ENCODE results near the gene CENPX. TPM values are rescaled to one million over a fixed set of nuclear protein-coding genes. Genes with fewer than 3 reads are reported as not detected.

The CENPX gene
- total RNA-seq, 8 experiments from 2014 or later, result 40.6 to 116 (median 53.3) TPM

GRCh38 chr17:82008941-82009405, 13.7 kb downstream of the CENPX start:
- WGBS, 10 experiments, result 90 to 100% (median 100%) methylated on average over 1 to 4 of the region's 28 CpGs; no CpG with 5 or more reads in 7 of the 10 experiments
- no peak overlapping the region for H3K27ac ChIP-seq
- H3K4me3 ChIP-seq, result no peak overlapping the region
- in situ Hi-C loops (cut with MboI; ENCODE audit: low pct_unique_long_range_greater_than_20kb in 2 of 9, low sequenced_read_pairs in 9 of 9, unreplicated experiment in 9 of 9), result no loop called here
- H3K4me1 ChIP-seq (replicated peaks in 1 of 2), result peaks cover 13 to 30% of the 10 kb centered on the region in 2 donors
- ATAC-seq (replicated peaks in 6 of 8), result no peak

GRCh38 chr17:82008258-82008940, 14.3 kb downstream of the CENPX start:
- Histone ChIP-seq H3K4me3 (no peak overlapping the region), H3K27ac (no peak overlapping the region), H3K4me1 (replicated peaks in 1 of 2) (peaks cover 13 to 35% of the 10 kb centered on the region in 2 donors)
- 80 to 100% (median 90%) methylated on average over 3 to 8 of the region's 26 CpGs; no CpG with 5 or more reads in 7 of the 10 experiments for WGBS, 10 experiments
- no peak for ATAC-seq (replicated peaks in 6 of 8)
- in situ Hi-C loops (cut with MboI; ENCODE audit: low pct_unique_long_range_greater_than_20kb in 2 of 9, low sequenced_read_pairs in 9 of 9, unreplicated experiment in 9 of 9), result no loop called here

GRCh38 chr17:82007495-82008257, 15.0 kb downstream of the CENPX start:
- in situ Hi-C loops (cut with MboI; ENCODE audit: low pct_unique_long_range_greater_than_20kb in 2 of 9, low sequenced_read_pairs in 9 of 9, unreplicated experiment in 9 of 9), result no loop called here
- 93 to 100% methylated on average over 3 to 4 of the region's 30 CpGs; no CpG with 5 or more reads in 8 of the 10 experiments for WGBS, 10 experiments
- Histone ChIP-seq H3K27ac (no peak overlapping the region), H3K4me3 (no peak overlapping the region), H3K4me1 (replicated peaks in 1 of 2) (peaks cover 7 to 30% of the 10 kb centered on the region in 2 donors)
- ATAC-seq (replicated peaks in 6 of 8), result no peak

GRCh38 chr17:82007228-82007494, 15.5 kb downstream of the CENPX start:
- 86 to 100% (median 90%) methylated on average over 1 to 2 of the region's 6 CpGs; no CpG with 5 or more reads in 7 of the 10 experiments for WGBS, 10 experiments
- H3K4me3 ChIP-seq, result no peak overlapping the region
- ATAC-seq (replicated peaks in 6 of 8), result no peak
- in situ Hi-C loops (cut with MboI; ENCODE audit: low pct_unique_long_range_greater_than_20kb in 2 of 9, low sequenced_read_pairs in 9 of 9, unreplicated experiment in 9 of 9), result no loop called here
- H3K27ac ChIP-seq, result no peak overlapping the region
- H3K4me1 ChIP-seq (replicated peaks in 1 of 2), result peaks cover 2 to 25% of the 10 kb centered on the region in 2 donors

GRCh38 chr17:82006468-82007227, 16.0 kb downstream of the CENPX start:
- 85 to 100% (median 93%) methylated on average over 1 to 3 of the region's 24 CpGs; no CpG with 5 or more reads in 6 of the 10 experiments for WGBS, 10 experiments
- Histone ChIP-seq H3K27ac (no peak overlapping the region), H3K4me3 (no peak overlapping the region), H3K4me1 (replicated peaks in 1 of 2) (peaks cover 0 to 22% of the 10 kb centered on the region in 2 donors)
- ATAC-seq (replicated peaks in 6 of 8), result peak in 2 of 8 experiments; percentile 3 to 12
- in situ Hi-C loops (cut with MboI; ENCODE audit: low pct_unique_long_range_greater_than_20kb in 2 of 9, low sequenced_read_pairs in 9 of 9, unreplicated experiment in 9 of 9), result no loop called here

- no peak for ATAC-seq (replicated peaks in 6 of 8)
- in situ Hi-C loops (cut with MboI; ENCODE audit: low pct_unique_long_range_greater_than_20kb in 2 of 9, low sequenced_read_pairs in 9 of 9, unreplicated experiment in 9 of 9), result no loop called here
- peaks cover 0 to 22% of the 10 kb centered on the region in 2 donors for H3K4me1 ChIP-seq (replicated peaks in 1 of 2)
- no peak overlapping the region for H3K4me3 ChIP-seq
- no peak overlapping the region for H3K27ac ChIP-seq
- WGBS, 10 experiments, result 73 to 100% (median 86%) methylated on average over 1 to 10 of the region's 30 CpGs; no CpG with 5 or more reads in 4 of the 10 experiments
Measured at GRCh38 chr17:82005701-82006348, 16.9 kb downstream of the CENPX start.

GRCh38 chr17:82004517-82005455, 17.9 kb downstream of the CENPX start:
- Histone ChIP-seq H3K4me1 (replicated peaks in 1 of 2) (peaks cover 0 to 22% of the 10 kb centered on the region in 2 donors), H3K27ac (no peak overlapping the region), H3K4me3 (no peak overlapping the region)
- ATAC-seq (replicated peaks in 6 of 8), result no peak
- in situ Hi-C loops (cut with MboI; ENCODE audit: low pct_unique_long_range_greater_than_20kb in 2 of 9, low sequenced_read_pairs in 9 of 9, unreplicated experiment in 9 of 9), result no loop called here
- WGBS, 10 experiments, result 60 to 100% (median 80%) methylated on average over 1 to 2 of the region's 41 CpGs; no CpG with 5 or more reads in 5 of the 10 experiments

GRCh38 chr17:82003411-82004381, 19.0 kb downstream of the CENPX start:
- H3K4me1 ChIP-seq (replicated peaks in 1 of 2), result peaks cover 0 to 22% of the 10 kb centered on the region in 2 donors
- in situ Hi-C loops (cut with MboI; ENCODE audit: low pct_unique_long_range_greater_than_20kb in 2 of 9, low sequenced_read_pairs in 9 of 9, unreplicated experiment in 9 of 9), result no loop called here
- no peak overlapping the region for H3K4me3 ChIP-seq
- WGBS, 10 experiments, result 10 to 79% (median 60%) methylated on average over 2 to 32 of the region's 53 CpGs; no CpG with 5 or more reads in 5 of the 10 experiments
- H3K27ac ChIP-seq, result peak overlapping the region in 1 of 2 donors; percentile 37
- ATAC-seq (replicated peaks in 6 of 8), result peak; percentile 78 to 96 (median 87)

GRCh38 chr17:82001571-82002056, 21.1 kb downstream of the CENPX start:
- Histone ChIP-seq H3K4me1 (replicated peaks in 1 of 2) (peaks cover 0 to 14% of the 10 kb centered on the region in 2 donors), H3K4me3 (no peak overlapping the region), H3K27ac (no peak overlapping the region)
- in situ Hi-C loops (cut with MboI; ENCODE audit: low pct_unique_long_range_greater_than_20kb in 2 of 9, low sequenced_read_pairs in 9 of 9, unreplicated experiment in 9 of 9), result no loop called here
- ATAC-seq (replicated peaks in 6 of 8), result no peak
- WGBS, 10 experiments, result 40 to 100% (median 97%) methylated on average over 1 to 9 of the region's 17 CpGs; no CpG with 5 or more reads in 1 of the 10 experiments

- no peak for ATAC-seq (replicated peaks in 6 of 8)
- H3K4me3 ChIP-seq, result no peak overlapping the region
- H3K27ac ChIP-seq, result no peak overlapping the region
- in situ Hi-C loops (cut with MboI; ENCODE audit: low pct_unique_long_range_greater_than_20kb in 2 of 9, low sequenced_read_pairs in 9 of 9, unreplicated experiment in 9 of 9), result no loop called here
- peaks cover 0 to 12% of the 10 kb centered on the region in 2 donors for H3K4me1 ChIP-seq (replicated peaks in 1 of 2)
- 60 to 80% methylated on average over 1 to 2 of the region's 32 CpGs; no CpG with 5 or more reads in 8 of the 10 experiments for WGBS, 10 experiments
Measured at GRCh38 chr17:82000803-82001570, 21.7 kb downstream of the CENPX start.
